Measurements from ENCODE around the gene PLPP1. TPM values are rescaled to one million over a fixed set of nuclear protein-coding genes. Genes with fewer than 3 reads are reported as not detected.

Gene PLPP1
- total RNA-seq, 2 donors from 2014 or later, result 4.9 to 5.7 TPM

DNA sequence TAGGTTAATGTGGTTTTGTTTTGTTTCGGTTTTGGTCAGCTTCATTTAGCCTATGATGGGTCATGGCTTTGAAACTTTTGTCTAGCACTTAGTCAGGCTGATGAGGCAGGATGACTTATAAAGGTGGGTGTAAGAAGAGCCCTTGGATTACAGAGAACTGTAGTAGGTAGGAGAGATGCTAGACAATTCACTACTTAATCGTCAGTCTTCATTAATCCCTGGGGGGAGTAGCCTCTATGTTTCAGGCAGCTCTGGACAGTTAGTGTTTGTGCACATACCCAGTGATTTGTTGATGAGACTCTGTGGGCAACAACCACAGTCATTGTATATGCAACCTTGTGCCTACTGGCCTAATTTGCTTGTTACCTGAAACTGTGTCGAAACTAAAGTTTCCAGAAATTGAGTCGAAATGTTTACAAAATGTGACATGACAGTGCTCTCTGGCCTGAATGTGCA is 113.7 kb downstream of the PLPP1 start:
- peaks cover 16% of the 10 kb centered on the region for H3K4me1 Mint-ChIP-seq
- peak overlapping the region; percentile 21 for H3K27ac Mint-ChIP-seq
- peak; percentile 32 for ATAC-seq

DNA sequence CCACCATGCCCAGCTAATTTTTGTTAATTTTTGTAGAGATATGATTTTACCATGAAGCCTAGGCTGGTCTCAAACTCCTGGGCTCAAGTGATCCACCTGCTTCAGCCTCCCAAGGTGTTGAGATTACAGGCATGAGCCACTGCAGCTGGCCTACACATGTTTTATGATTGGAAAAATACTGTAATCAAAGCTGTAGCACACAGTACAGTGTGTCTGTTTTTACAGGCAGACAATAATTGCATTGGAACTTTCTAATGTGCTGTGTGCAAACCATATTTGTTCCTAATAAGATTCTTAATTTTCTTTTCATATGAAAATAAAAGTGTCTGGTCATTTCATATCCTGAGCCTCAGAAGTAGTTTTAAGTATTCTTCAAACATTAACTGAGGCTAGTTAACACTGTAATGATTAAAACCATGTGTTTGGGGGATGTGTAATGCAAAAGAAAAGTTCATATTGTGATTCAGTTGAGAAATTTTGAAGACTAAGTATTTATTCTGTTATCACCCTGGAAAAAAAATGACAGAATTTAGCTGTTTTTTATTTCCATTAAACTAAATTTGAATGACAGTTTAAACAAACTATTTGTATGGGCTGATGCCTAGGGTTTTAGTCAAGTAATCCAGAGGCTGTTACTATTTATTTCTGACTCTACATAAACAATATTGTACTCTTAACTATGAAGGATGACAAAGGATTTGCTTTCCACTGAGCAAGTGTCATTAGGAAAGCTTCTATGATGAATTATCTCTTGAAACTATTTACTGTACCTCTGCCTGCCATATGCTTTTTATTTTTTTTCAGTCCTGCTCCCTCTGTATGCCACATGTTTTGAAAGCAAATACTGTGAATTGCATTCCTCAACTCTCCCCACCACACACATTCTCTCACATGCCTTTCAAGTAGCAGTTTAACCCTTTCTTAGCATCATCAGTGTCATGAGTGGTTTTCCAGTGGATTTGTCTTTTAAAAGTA is 115.5 kb downstream of the PLPP1 start:
- ATAC-seq, result no peak
- Mint-ChIP-seq H3K4me3 (no peak overlapping the region), H3K36me3 (ENCODE audit: low read depth) (peaks cover 12% of the 10 kb centered on the region)

More for the DNA sequence above, 113.7 kb downstream of the PLPP1 start:
- H3K36me3 Mint-ChIP-seq (ENCODE audit: low read depth), result peaks cover 15% of the 10 kb centered on the region
- DNase-seq, result no peak
- no peaks in the 10 kb centered on the region for H3K9me3 ChIP-seq (ENCODE audit: control insufficient read depth, low read length, poor library complexity, severe bottlenecking)
- no peak overlapping the region for H3K4me3 Mint-ChIP-seq
- H3K27me3 Mint-ChIP-seq, result no peaks in the 10 kb centered on the region

DNA sequence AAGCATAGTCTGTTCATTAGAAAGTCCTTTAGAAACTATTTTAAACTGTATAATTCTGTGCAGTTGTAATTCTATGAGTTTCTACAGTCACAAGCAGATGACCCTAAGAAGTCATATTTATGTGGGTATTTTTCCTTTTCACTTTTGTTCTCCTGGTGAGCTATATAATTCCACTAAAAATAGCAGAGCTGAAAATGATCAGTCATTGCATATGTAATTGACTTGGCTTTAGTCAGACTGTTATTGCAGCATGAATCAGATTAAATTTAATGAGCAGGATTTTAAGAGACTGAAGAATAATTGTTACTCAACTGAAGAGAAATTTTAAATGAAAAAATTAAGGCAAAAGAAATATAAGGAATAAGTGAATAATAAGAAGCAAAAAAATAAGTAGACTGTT is 118.5 kb downstream of the PLPP1 start:
- ATAC-seq, result no peak
- Mint-ChIP-seq H3K36me3 (ENCODE audit: low read depth) (peaks cover 4% of the 10 kb centered on the region), H3K4me3 (no peak overlapping the region), H3K27ac (no peak overlapping the region), H3K27me3 (no peaks in the 10 kb centered on the region), H3K4me1 (peaks cover 14% of the 10 kb centered on the region)
- no peaks in the 10 kb centered on the region for H3K9me3 ChIP-seq (ENCODE audit: control insufficient read depth, low read length, poor library complexity, severe bottlenecking)
- DNase-seq, result no peak

More for the DNA sequence above, 115.5 kb downstream of the PLPP1 start:
- no peaks in the 10 kb centered on the region for H3K9me3 ChIP-seq (ENCODE audit: control insufficient read depth, low read length, poor library complexity, severe bottlenecking)
- no peak for DNase-seq
- Mint-ChIP-seq H3K27me3 (no peaks in the 10 kb centered on the region), H3K4me1 (peaks cover 16% of the 10 kb centered on the region), H3K27ac (peak overlapping the region; percentile 21)

DNA sequence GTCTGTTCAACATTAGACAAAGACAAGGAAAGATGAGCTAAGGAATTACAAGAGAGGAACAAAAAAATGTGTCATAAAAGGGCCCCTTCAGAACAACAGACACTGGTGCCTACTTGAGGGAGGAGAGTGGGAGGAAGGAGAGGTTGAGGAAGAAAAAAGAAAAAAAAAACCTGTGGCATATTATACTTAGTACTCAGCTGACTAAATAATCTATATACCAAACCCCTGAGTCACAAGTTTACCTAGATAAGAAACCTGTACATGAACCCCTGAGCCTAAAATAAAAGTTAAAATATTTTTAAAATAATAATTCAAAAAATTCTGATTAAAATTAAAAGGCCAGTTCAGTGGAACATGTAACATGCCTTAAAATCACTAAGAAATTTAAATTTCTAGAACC is 119.7 kb downstream of the PLPP1 start:
- no peaks in the 10 kb centered on the region for H3K27me3 Mint-ChIP-seq
- ATAC-seq (no peak), DNase-seq (no peak)
- H3K9me3 ChIP-seq (ENCODE audit: control insufficient read depth, low read length, poor library complexity, severe bottlenecking), result no peaks in the 10 kb centered on the region
- H3K36me3 Mint-ChIP-seq (ENCODE audit: low read depth), result peaks cover 4% of the 10 kb centered on the region
- H3K4me3 Mint-ChIP-seq, result no peak overlapping the region
- peaks cover 9% of the 10 kb centered on the region for H3K4me1 Mint-ChIP-seq
- no peak overlapping the region for H3K27ac Mint-ChIP-seq

DNA sequence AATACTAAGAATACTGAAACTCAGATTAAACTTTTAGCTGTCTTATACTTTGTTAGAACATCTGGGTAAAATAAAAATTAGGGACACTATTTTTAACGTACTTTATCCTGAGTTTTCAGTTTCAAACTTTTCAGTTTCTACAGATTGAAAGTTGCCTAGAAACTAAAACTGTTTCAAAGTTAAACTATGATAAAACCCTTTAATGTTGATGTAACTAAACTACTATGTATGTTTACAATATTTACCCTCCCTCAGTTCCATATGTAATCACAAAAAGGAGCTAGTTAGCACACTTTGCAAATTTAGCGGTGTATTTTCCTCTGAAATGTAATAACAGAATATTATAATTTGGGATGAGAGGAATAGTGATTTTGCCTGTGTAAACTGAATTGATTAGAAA is 121.1 kb downstream of the PLPP1 start:
- Mint-ChIP-seq H3K36me3 (ENCODE audit: low read depth) (peaks cover 2% of the 10 kb centered on the region), H3K4me3 (no peak overlapping the region), H3K4me1 (peaks cover 6% of the 10 kb centered on the region), H3K27ac (no peak overlapping the region), H3K27me3 (no peaks in the 10 kb centered on the region)
- no peak for DNase-seq
- H3K9me3 ChIP-seq (ENCODE audit: control insufficient read depth, low read length, poor library complexity, severe bottlenecking), result no peaks in the 10 kb centered on the region
- ATAC-seq, result no peak

DNA sequence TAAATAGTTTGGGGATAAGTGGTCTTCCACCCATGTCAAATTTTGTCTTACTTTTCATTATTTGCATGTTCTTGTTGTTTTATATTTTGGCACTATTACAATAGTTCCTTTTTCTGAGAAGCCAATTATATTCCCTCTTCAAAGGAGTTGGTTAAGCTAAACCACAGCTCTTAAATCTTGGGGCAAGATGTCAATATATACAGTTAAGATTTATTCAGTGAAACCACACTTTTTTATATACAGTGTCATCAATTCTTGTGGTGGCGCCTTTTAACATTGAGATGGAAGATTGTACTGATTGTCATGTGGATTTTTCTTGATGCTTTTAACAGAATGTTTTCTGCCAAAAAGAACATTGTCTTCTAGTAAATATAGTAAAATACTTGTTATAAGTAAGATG is 122.9 kb downstream of the PLPP1 start:
- no peaks in the 10 kb centered on the region for H3K9me3 ChIP-seq (ENCODE audit: control insufficient read depth, low read length, poor library complexity, severe bottlenecking)
- Mint-ChIP-seq H3K4me1 (peaks cover 14% of the 10 kb centered on the region), H3K4me3 (no peak overlapping the region), H3K27me3 (no peaks in the 10 kb centered on the region), H3K27ac (peak overlapping the region; percentile 2), H3K36me3 (ENCODE audit: low read depth) (peaks cover 9% of the 10 kb centered on the region)
- DNase-seq (no peak), ATAC-seq (no peak)

DNA sequence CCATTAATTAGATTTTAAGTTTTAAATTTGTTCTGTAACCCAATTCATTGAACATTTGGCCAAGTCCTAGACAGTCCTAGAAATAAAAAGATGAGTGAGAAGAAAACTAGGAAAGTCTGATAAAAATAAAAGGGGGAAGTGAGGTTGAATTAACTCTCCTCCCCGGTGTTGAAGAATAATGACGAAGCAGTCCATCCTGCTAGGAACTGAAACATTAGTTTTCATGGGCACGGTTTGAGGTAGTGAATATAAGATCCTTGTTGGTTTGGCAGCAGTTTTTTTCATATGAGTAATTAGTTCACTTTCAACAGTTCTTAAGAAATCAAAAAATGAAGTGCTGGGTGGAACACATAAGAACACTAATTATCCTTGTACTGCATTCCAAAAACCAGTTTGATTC is 123.9 kb downstream of the PLPP1 start:
- no peak for DNase-seq
- H3K4me1 Mint-ChIP-seq, result peaks cover 12% of the 10 kb centered on the region

DNA sequence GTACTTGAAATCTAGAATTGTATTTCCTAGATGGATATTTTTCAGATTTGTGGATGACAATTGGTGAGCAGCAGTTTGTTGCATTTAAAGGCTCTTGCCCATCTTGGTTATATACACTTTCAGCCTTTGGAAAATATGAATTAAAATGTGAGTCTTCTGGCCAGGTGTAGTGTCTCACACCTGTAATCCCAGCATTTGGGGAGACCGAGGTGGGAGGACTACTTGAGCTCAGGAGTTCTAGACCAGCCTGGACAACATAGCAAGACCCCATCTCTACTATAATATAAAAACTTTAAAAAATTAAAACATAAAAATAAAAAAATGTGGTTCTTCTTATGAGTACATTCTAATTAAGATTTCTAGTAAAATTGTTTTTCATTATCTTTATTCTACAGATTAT is 125.0 kb downstream of the PLPP1 start:
- no peak overlapping the region for H3K27ac Mint-ChIP-seq
- peaks cover 9% of the 10 kb centered on the region for H3K36me3 Mint-ChIP-seq (ENCODE audit: low read depth)
- peaks cover 12% of the 10 kb centered on the region for H3K4me1 Mint-ChIP-seq
- no peaks in the 10 kb centered on the region for H3K9me3 ChIP-seq (ENCODE audit: control insufficient read depth, low read length, poor library complexity, severe bottlenecking)
- H3K27me3 Mint-ChIP-seq, result no peaks in the 10 kb centered on the region
- ATAC-seq (no peak), DNase-seq (no peak)
- no peak overlapping the region for H3K4me3 Mint-ChIP-seq

More for the DNA sequence above, 123.9 kb downstream of the PLPP1 start:
- no peak for ATAC-seq
- Mint-ChIP-seq H3K36me3 (ENCODE audit: low read depth) (peaks cover 9% of the 10 kb centered on the region), H3K27me3 (no peaks in the 10 kb centered on the region), H3K27ac (peak overlapping the region; percentile 2), H3K4me3 (no peak overlapping the region)
- H3K9me3 ChIP-seq (ENCODE audit: control insufficient read depth, low read length, poor library complexity, severe bottlenecking), result no peaks in the 10 kb centered on the region

DNA sequence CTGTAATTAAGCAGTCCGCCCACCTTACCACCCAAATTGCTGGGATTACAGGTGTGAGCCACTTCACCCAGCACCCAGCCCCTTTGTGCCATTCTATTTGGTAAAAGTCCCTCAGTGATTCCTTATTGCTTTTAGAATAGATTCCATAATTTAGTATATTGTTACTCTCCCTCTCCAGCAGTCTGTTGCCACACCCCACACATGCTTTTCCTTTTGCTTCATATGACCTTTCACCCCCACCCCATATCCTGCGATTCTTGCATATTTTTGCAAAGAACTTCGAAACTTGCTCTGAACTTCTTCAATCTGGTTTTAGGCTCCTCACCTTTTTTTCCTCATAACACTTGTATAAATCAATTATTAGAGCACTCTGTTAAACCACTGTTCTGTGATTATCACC is 126.8 kb downstream of the PLPP1 start:
- Mint-ChIP-seq H3K4me1 (peaks cover 12% of the 10 kb centered on the region), H3K27me3 (no peaks in the 10 kb centered on the region), H3K4me3 (no peak overlapping the region), H3K27ac (no peak overlapping the region), H3K36me3 (ENCODE audit: low read depth) (peaks cover 11% of the 10 kb centered on the region)
- no peak for ATAC-seq
- H3K9me3 ChIP-seq (ENCODE audit: control insufficient read depth, low read length, poor library complexity, severe bottlenecking), result no peaks in the 10 kb centered on the region
- DNase-seq, result no peak

DNA sequence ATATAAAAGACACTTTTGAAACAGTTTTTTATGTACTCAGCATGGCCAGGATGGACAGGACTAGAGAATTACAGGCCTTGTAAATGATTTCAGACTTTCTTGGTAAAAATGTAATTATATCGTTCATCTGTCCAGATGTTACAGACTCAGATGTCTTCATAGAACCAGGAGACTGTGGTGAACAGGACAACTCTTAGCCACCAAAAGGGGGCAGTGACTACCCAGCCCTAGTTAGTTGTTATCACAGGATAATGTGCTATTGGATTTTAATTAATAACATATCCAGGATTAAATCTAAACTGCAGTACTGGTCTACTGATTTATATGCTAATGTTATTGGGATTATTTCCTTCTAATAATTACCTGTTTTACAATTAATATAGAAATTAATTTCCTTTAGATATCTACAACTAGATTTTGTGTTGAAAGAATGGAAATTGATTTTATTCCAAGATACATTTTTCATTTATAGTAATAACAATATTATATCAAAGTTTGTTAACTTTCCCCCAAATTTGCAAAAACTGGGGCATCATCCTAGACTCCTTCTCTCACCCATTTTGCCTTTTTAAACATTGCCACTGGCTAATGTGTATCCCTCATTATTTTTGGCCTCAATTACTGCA is 127.6 kb downstream of the PLPP1 start:
- H3K36me3 Mint-ChIP-seq (ENCODE audit: low read depth), result peaks cover 9% of the 10 kb centered on the region
- H3K27me3 Mint-ChIP-seq, result no peaks in the 10 kb centered on the region
- peaks cover 11% of the 10 kb centered on the region for H3K4me1 Mint-ChIP-seq
- H3K4me3 Mint-ChIP-seq, result no peak overlapping the region
- ATAC-seq, result peak; percentile 51
- H3K27ac Mint-ChIP-seq, result no peak overlapping the region
- no peak for DNase-seq
- no peaks in the 10 kb centered on the region for H3K9me3 ChIP-seq (ENCODE audit: control insufficient read depth, low read length, poor library complexity, severe bottlenecking)

DNA sequence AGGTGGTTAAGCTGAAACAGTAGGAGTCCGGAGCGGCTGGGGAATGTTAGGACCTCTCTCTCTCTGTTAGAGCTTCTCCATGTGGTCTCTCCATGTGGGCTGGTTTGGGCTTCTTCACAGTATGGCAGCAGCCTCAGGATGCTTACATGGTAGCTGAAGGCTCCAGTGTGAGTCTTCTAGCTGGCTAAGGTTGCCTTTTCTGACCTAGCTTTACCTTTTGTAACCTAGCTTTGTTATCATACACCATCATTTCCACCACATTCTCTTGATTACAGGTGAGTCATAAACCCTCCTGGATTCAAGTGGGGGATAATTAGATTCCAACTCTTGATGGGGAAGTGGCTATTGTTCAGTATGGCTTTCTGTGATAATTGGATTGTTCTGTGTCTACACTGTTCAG is 128.5 kb downstream of the PLPP1 start:
- no peak overlapping the region for H3K27ac Mint-ChIP-seq
- H3K4me1 Mint-ChIP-seq, result peaks cover 16% of the 10 kb centered on the region
- H3K4me3 Mint-ChIP-seq, result no peak overlapping the region
- no peak for DNase-seq
- no peak for ATAC-seq
- no peaks in the 10 kb centered on the region for H3K27me3 Mint-ChIP-seq
- H3K36me3 Mint-ChIP-seq (ENCODE audit: low read depth), result peaks cover 11% of the 10 kb centered on the region
- no peaks in the 10 kb centered on the region for H3K9me3 ChIP-seq (ENCODE audit: control insufficient read depth, low read length, poor library complexity, severe bottlenecking)

DNA sequence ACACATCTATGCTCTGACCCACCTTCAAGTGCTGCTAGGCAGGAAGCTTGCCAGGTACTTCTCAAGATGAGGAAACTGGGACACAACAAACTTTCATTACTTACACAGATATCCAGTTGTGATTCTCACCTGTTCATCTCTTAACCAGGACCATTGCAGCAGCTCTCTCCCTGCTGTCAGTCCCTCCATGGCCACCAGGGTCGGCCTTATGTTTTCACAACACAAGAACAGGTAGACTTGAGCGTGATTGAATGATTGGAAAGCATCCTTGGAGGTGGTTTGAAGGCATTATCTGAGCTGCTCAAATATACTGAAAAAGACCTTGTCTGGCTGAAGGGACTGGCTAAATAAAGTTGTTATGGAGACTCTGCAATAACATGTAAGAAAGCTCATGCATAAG is 132.6 kb downstream of the PLPP1 start:
- ATAC-seq (no peak), DNase-seq (no peak)
- H3K9me3 ChIP-seq (ENCODE audit: control insufficient read depth, low read length, poor library complexity, severe bottlenecking), result no peaks in the 10 kb centered on the region
- Mint-ChIP-seq H3K27me3 (no peaks in the 10 kb centered on the region), H3K4me1 (peaks cover 6% of the 10 kb centered on the region), H3K36me3 (ENCODE audit: low read depth) (peaks cover 8% of the 10 kb centered on the region), H3K4me3 (no peak overlapping the region), H3K27ac (no peak overlapping the region)

DNA sequence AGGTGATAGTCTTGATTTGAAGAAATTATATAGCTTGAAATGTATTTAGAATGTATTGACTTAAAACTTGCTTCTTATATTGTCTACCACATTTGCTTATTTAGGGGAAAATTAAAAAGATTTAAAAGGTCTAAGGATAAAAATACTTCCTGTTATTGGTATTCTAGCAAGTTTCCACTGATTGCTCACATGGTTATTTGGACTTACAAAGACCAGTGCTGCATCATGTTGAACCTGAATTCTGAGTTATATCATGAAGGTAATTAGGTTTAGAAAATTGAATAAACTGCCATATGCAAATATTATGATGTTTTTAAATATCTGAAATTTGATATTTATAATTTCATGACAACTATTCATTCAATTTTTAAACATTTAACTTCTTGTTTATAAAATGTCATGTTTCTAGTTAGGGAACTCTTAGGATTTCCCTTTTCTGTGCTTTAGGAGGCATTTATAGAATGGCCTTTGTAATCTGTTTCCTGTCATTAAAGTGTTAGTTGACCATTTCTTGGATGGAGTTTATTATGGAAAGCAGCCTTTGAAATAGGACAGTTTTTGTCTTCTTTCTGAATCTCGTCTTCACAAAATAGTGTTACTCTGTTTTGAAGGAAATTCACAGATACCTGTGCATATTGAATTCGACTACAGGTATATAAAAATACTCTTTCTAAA is 141.1 kb downstream of the PLPP1 start:
- peaks cover 9% of the 10 kb centered on the region for H3K36me3 Mint-ChIP-seq (ENCODE audit: low read depth)
- peaks cover 8% of the 10 kb centered on the region for H3K4me1 Mint-ChIP-seq
- no peak overlapping the region for H3K27ac Mint-ChIP-seq
- H3K27me3 Mint-ChIP-seq, result no peaks in the 10 kb centered on the region
- peaks cover 4% of the 10 kb centered on the region for H3K9me3 ChIP-seq (ENCODE audit: control insufficient read depth, low read length, poor library complexity, severe bottlenecking)
- no peak overlapping the region for H3K4me3 Mint-ChIP-seq
- no peak for DNase-seq
- no peak for ATAC-seq
